MV-4-11 (cell line): ENCODE results near the gene GSG1L.

Source experiments
- DNase-seq: peaks from one replicate; lab custom pipeline; 2025; lab: John Stamatoyannopoulos, UW

GSG1L gene

DNA sequence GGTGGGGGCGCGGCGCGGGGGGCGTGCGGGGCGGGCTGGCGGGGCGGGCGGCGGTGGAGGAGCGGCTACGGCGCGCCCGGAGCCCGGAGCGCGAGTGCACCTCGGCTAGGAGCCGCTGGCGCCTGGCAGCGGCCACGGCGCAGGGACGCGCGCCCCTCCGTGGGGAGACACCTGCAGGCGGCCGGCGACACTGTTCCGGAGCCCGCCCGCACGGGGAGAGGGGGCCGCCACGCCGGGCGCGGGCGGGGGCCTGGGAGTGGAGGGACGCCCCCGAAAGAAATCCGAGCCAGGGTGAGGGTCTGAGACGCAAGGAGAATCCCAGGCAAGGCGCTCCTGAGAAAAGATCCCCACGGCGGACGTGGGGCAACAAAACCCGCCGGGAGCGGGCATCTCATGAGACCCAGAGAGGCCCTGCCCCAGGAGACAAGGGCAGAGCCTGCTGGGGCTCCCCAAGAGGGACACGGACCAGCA is at the start of gene GSG1L:
TSS of gene GSG1L (minus strand) at position 124 of the 471 bp plus-strand sequence. CDS start 290 bp downstream, outside the sequence.
- no peak for DNase-seq

- peak; percentile 48 for DNase-seq
Observed at GRCh38 chr16:28112908-28113307, 49.4 kb upstream of the GSG1L start.

GRCh38 chr16:28110977-28111376 is 47.5 kb upstream of the GSG1L start:
- DNase-seq = no peak

DNA sequence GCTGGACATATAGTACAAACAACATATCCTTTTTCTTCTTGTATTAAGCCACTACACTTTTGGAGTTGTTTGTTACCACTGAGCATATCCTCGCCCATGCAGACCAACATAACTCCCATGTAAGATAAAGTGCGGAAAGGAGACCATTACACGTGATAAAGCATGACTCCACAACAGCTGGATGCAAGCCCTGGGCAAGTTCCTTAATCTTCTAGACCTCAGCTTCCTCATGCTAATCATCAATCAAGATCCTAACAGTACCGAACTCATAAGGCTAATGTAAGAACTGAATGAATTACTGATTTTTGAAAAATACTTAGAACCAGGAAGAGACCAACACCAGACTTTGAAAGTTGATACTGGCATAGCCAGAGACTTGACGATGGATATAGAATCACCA is 47.0 kb upstream of the GSG1L start:
- peak; percentile 95 for DNase-seq

GRCh38 chr16:28110074-28110473 is 46.6 kb upstream of the GSG1L start:
- peak; percentile 89 for DNase-seq

DNA sequence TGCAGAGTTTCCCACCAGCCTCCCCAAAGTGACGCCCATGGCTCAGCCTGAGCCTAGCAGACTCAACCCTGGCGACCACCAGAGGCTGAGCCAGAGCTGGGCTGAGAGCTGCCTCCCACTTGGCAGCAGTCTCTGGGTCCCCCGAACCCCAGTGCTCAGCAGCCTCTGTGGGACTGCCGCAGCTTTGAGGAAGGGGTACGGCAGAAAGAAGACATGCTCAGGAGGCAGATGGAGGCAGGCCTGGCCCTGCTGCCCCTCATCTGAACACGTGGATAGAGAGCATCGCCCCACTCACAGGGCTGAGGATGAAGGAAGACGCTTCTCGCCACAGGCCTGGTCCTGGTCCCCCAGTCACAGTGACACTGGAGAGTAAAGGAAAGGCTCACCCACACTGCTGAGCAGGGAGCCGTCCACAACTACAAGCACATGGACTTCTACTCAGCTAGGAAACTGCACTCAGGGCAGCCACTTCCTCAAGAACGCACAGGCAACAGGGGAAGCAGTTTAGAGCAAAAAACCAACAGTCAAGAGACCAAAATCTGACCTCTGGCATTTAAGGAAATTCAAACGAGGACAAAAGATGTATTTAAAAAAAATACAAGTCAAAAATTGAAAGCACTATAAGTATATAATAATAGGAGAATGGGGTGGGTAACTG is 45.2 kb upstream of the GSG1L start:
- peak; percentile 71 for DNase-seq

GRCh38 chr16:28107232-28107631 is 43.7 kb upstream of the GSG1L start:
- DNase-seq = no peak

DNA sequence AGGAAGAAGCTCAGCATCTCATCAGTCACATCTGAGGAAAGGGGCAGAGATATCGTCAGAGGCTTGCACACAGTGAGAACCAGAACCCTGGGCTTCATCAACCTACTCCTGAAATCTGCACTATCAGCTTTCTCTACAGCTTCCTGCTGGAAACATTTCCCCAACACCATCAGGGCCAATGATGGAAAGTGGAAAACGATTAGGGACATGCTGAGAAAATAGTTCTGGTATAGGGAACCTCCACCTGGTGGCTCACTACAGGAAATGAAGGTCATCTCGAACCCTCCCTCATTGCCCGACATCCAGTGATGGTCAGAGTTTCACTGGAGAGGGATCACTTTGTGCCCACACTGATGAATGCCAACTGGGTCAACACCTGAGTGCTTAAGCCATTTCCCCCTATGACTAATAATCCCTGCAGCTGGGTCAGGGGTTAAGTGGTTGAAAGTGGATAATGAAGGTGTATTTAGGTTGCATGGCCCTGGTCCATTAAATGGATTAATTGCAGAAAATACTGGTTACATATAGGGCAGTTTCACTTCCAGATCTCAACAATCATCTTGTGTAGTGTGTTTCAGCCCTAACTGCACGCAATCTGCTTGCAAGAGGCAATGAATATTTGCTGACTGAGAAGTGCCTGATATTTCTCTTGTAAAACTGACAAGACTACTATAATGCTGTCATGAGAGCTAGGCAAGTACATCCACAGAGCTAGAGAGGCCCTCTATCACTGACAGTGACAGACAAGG is 43.1 kb upstream of the GSG1L start:
- peak; percentile 38 for DNase-seq

- DNase-seq = no peak
Observed at GRCh38 chr16:28105954-28106353, 42.4 kb upstream of the GSG1L start.

- DNase-seq = no peak
Observed at GRCh38 chr16:28105297-28105696, 41.8 kb upstream of the GSG1L start.

- no peak for DNase-seq
Observed at GRCh38 chr16:28104404-28104803, 40.9 kb upstream of the GSG1L start.

DNA sequence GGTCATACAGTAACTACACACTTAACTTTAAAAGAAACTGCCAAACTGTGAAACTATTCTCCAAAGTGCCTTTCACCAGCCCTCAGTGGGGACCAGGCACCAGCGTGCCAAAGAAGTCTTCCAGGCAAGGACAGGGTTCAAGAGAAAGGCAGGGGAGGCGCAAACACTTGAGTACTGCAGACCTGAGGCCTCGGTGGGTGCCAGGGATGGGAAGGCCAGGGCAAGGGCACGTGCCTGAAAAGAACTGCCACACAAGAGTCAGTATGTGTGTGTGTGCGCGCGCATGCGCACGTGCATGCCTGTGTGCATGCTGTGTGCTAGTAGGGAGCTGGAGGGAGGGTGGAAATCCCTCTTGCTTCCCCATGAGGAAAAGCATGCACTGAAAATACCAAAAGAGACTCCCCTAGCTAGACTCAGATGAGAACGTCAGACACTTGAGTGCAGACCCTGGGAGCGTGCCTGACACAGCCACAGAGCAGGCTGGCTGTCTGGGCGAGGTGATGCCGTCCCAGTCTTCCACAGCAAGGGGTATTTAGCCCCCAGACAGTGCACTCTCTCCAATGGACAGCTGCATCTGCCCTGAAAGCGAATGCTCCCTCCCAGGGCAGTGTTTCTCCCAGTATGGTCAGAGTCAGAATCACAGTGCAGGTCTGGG is 40.1 kb upstream of the GSG1L start:
- no peak for DNase-seq

- no peak for DNase-seq
Observed at GRCh38 chr16:28101533-28101890, 38.0 kb upstream of the GSG1L start.

DNA sequence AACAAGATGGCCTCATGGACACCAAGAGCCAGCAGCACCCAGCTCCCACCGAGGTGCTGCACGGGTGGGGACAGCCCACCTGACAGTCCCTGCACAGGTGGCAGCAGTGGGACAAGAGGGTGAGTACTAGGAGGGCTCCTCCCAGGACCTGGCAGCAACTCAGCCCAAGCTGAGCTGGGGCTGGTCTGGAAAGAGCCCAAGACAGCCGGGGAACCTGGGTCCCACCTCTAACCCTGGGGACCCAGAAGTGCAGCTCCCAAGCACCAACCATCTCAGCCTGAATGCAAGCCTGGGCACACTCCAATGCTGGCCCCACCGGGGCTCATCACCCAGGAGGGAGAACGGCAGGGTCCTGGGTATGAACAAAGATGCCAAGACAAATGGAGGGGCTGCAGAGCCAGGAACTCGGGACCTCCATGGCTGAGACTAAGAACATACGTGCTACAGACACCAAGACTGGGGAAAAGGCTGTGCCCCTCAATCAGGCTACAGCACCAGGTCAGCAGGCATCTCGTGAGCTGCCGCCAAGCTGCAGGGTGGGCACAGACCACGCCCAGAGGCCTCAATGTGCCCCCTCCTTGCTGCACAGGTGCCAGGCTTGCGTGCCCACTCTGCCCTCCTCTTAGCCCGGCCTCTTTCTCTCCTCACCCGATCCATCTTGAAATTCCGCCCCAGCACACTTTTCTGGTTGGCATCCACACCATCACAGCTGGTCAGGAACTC is 37.5 kb upstream of the GSG1L start:
- DNase-seq = no peak

GRCh38 chr16:28098959-28099945 is 35.7 kb upstream of the GSG1L start:
- DNase-seq = no peak

DNA sequence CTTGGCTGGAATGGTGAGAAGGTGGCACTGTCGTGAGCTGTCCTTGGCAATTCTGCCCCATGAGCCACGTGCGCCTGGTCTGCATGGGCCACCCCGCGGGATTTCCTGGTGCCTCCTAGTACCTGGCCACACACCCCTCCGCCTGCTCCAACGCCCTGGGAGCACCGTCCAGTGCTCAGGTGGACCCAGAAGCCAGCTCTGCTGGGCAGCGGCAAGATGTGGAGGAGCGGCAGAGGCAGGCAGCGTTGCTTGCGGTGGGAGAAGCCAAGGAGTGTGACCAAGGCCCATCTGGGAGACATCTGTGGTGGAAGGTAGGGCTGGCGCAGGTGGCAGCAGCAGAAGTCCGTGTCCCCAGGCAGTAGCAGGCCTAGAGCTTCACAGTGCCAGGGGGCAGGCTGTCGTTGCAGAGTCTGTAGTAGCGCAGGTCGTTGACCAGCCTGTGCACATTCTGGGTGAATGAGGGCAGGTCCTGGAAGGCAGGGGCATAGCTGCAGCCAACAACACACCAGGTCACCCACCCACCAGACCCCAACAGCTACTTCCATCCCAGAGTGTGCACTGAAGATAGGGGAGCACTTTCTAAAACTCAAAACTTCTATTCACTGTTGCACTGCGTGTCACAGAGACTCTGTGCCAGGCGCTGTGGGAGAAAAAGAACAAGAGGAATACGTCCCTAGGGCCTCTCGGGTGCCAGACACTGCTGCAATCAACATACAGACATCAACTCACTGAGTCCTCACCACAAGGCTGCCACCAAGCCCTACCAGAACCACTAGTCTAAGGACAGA is 34.9 kb upstream of the GSG1L start:
- DNase-seq = no peak

DNA sequence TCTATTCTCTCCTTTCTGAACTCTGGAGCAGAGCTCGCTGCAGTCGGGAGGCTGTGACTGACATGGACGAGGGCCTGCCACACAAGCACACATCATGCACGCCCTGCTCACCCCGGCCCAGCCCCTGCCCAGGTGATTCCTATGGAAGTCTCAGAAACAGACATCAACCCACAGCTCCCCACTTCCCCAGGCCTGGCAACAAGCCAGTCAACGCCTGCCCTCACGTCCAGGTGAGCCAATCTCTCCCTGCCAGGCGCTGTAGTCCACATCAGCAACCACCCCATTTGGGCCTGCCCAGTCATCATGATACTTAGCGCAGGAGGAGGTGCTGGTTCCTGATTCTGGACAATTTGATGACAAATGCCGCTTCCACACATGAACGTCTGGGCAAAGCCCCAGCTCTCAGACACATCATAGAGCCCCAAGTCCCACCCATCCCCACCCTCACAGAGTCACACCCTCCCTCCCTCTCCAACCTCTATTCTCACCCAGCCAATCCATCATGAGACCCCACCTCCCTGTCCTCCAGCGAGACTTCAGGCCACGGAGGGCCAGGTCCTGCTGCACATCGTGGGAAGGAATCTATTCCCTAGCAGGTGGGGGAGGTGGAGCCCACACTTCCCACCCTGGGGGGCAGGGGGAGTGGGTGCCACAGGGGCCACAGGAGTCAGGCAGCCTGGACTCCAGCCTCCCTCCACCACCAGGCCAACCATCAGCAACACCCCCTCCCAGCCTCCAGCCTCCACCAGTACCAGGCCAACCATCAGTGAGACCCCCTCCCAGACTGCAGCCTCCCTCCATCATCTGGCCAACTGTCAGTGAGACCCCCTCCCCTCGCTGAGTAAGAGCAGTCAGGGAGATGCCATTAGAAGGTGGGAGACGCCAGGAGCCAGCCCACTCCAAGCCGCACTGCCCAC is 33.7 kb upstream of the GSG1L start:
- DNase-seq = no peak

- no peak for DNase-seq
Observed at GRCh38 chr16:28093385-28093725, 29.8 kb upstream of the GSG1L start.

- DNase-seq = no peak
Observed at GRCh38 chr16:28092721-28093384, 29.3 kb upstream of the GSG1L start.
